T-cell (primary cell): ENCODE results near the gene NIBAN1. TPM values are rescaled to one million over a fixed set of nuclear protein-coding genes. Genes with fewer than 3 reads are reported as not detected.
"Not testable (repeated sequence)": the region's sequence is repeated elsewhere in the genome, so short reads cannot be mapped to it uniquely, and the experiment has no call there.

Experiments used
- ATAC-seq, 4 experiments: fragments of 200-7000 bp in 3 of 4; fragments of 150-1000 bp in 1 of 4; cut with Tn5 transposase; replicated peaks in 1 of 4; 1 replicate in 3 of 4; 2 replicates in 1 of 4; pipeline ENCODE4 v1.10.0; 2021; ENCODE audit warnings: moderate library complexity in 3 of 4, mild to moderate bottlenecking in 2 of 4, moderate number of reproducible peaks in 1 of 4
- CTCF ChIA-PET, 2 donors: fragments of 300-600 bp; sonication (Branson Sonifier 250); formaldehyde crosslinking; loops; one replicate each; lab custom pipeline; 2022; ENCODE audit warnings: antibody characterized with exemption in 2 of 2; lab: Charles Lee
- POLR2A ChIA-PET, 2 donors: fragments of 300-600 bp; sonication (Branson Sonifier 250); formaldehyde crosslinking; loops; one replicate each; lab custom pipeline; 2022; ENCODE audit warnings: antibody characterized with exemption in 2 of 2; lab: Charles Lee
- DNase-seq, 35 experiments: peaks; one replicate each; pipeline versions ENCODE4 v3.0.0 to v3.0.0-alpha.2; 2013 to 2023
- H3K27ac ChIP-seq: one replicate; pipeline ENCODE4 v1.5.1; 2013; ENCODE audit warnings: low read length
- H3K27me3 ChIP-seq, 2 experiments: replicated peaks in 1 of 2; 1 replicate in 1 of 2; 2 replicates in 1 of 2; pipeline versions ENCODE4 v1.6.1 to v1.7.0; 2013; ENCODE audit warnings: low read length in 1 of 2, mixed read lengths in 1 of 2; ENCODE audit not compliant: control insufficient read depth in 2 of 2, insufficient read depth in 2 of 2; ENCODE audit errors: extremely low read depth in 1 of 2
- H3K36me3 ChIP-seq, 2 donors: 1 replicate in 1 of 2; 2 replicates in 1 of 2; pipeline versions ENCODE4 v1.6.1 to v1.7.0; 2013; ENCODE audit warnings: low read length in 1 of 2; ENCODE audit not compliant: control insufficient read depth in 2 of 2, insufficient read depth in 1 of 2; ENCODE audit errors: extremely low read depth in 1 of 2
- H3K4me1 ChIP-seq, 2 experiments: 1 replicate in 1 of 2; 2 replicates in 1 of 2; pipeline versions ENCODE4 v1.6.1 to v1.7.0; 2013; ENCODE audit warnings: low read length in 2 of 2, mixed read lengths in 1 of 2; ENCODE audit not compliant: insufficient read depth in 2 of 2, control insufficient read depth in 1 of 2; ENCODE audit errors: extremely low read depth in 1 of 2
- H3K4me3 ChIP-seq, 2 donors: 1 replicate in 1 of 2; 2 replicates in 1 of 2; pipeline versions ENCODE4 v1.5.1 to v1.7.0; 2013; ENCODE audit warnings: mild to moderate bottlenecking in 2 of 2, low read length in 1 of 2, moderate library complexity in 1 of 2; ENCODE audit not compliant: control insufficient read depth in 1 of 2; ENCODE audit errors: extremely low read depth in 1 of 2
- H3K9me3 ChIP-seq: 2 replicates; pipeline ENCODE4 v1.7.0; 2013
- H3K27ac Mint-ChIP-seq, 2 donors: one replicate each; pipeline ENCODE4 v1.8.0; 2020 to 2021; ENCODE audit warnings: mild to moderate bottlenecking in 2 of 2, mixed read lengths in 2 of 2
- H3K27me3 Mint-ChIP-seq, 2 donors: one replicate each; pipeline ENCODE4 v1.8.0; 2021 to 2022; ENCODE audit warnings: mixed read lengths in 2 of 2
- H3K36me3 Mint-ChIP-seq: one replicate; pipeline ENCODE4 v1.8.0; 2021; ENCODE audit warnings: mixed read lengths
- H3K4me1 Mint-ChIP-seq, 3 donors: one replicate each; pipeline ENCODE4 v1.8.0; 2020 to 2022; ENCODE audit warnings: mixed read lengths in 3 of 3, mild to moderate bottlenecking in 1 of 3
- H3K4me3 Mint-ChIP-seq, 3 donors: one replicate each; pipeline ENCODE4 v1.8.0; 2020 to 2022; ENCODE audit warnings: mild to moderate bottlenecking in 3 of 3, mixed read lengths in 3 of 3, moderate library complexity in 3 of 3
- H3K9me3 Mint-ChIP-seq, 3 donors: one replicate each; pipeline ENCODE4 v1.8.0; 2020 to 2022; ENCODE audit warnings: mixed read lengths in 3 of 3
- WGBS: methylation state at CpG from one replicate; pipeline ENCODE4 v1.1.5; 2013; ENCODE audit warnings: missing lambda C conversion rate; ENCODE audit not compliant: insufficient coverage; 5-methylcytosine and 5-hydroxymethylcytosine counted together
- total RNA-seq, 35 experiments: library from RNA in 6 of 35; stranded (reverse) in 6 of 35; fragments of 120-200 nt in 1 of 35; gene quantifications; one replicate each; pipeline versions ENCODE4 v1.2.1 to v1.2.4 and lab custom pipeline; 2013 to 2026

NIBAN1 gene
- total RNA-seq, 5 donors from 2014 or later (not counting 1 experiment from before 2014, with no cell fraction given) = 19.9 to 53.6 (median 46.0) TPM

DNA sequence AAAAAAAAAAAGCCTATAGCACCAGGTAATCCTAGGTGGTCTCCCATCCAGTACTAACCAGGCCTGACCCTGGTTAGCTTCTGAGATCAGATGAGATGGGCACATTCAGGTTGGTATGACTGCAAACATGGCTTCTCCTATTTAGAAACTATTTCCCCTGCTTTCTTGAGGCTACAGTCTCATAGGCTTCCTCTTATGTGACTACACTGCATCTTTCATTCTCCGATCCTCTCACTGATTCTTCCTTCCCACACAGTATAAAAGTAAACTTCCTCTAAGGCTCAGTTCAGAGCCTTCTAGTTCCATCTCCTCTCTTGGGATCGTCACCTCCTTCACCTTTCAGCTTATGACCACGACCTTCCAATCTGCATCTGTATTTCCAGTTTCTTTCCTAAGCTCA, 40.6 kb upstream of the NIBAN1 start:
- no peaks in the 10 kb centered on the region for H3K4me1 Mint-ChIP-seq

DNA sequence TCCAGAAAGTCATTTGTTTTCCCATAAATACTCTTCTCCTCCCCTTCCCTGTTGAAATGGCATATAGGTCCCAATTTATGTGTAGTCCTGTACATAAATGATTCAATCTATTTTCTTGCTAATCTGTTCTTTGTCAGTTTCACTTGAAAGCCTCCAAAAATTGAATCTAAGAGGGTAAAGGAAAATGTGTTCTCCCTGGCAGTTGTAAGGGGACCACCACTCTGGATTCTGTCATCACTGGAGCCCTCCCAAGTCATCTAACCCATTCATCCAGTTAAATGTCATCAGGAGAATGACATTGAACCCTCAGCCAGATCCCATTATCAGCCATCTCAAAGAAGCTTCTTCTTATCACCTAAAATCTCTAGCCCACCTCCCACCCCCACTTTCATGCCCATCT, 36.1 kb upstream of the NIBAN1 start:
- Histone ChIP-seq H3K36me3 (no peaks in the 10 kb centered on the region), H3K4me3 (no peak overlapping the region), H3K27ac (no peak overlapping the region), H3K9me3 (no peaks in the 10 kb centered on the region), H3K27me3 (no peaks in the 10 kb centered on the region), H3K4me1 (no peaks in the 10 kb centered on the region)
- H3K27me3 Mint-ChIP-seq = peaks cover 0 to 4% of the 10 kb centered on the region in 2 donors
- ChIA-PET POLR2A (no interaction called here), CTCF (no interaction called here)
- ATAC-seq (no peak), DNase-seq (no peak)
- H3K4me3 Mint-ChIP-seq = no peak overlapping the region
- no peaks in the 10 kb centered on the region for H3K36me3 Mint-ChIP-seq
- no peaks in the 10 kb centered on the region for H3K9me3 Mint-ChIP-seq
- H3K27ac Mint-ChIP-seq = no peak overlapping the region
- H3K4me1 Mint-ChIP-seq = no peaks in the 10 kb centered on the region

More for the DNA sequence above, 40.6 kb upstream of the NIBAN1 start:
- Histone ChIP-seq H3K27me3 (no peaks in the 10 kb centered on the region), H3K36me3 (no peaks in the 10 kb centered on the region), H3K4me3 (no peak overlapping the region), H3K27ac (no peak overlapping the region), H3K9me3 (no peaks in the 10 kb centered on the region), H3K4me1 (no peaks in the 10 kb centered on the region)
- CTCF ChIA-PET = interaction anchor here in 1 of 2 donors (0.7 kb wide), 1 partner anchor 49 kb away, joined by 3 read pairs; no protein-coding TSS in a partner anchor
- H3K4me3 Mint-ChIP-seq = no peak overlapping the region
- peaks cover 9% of the 10 kb centered on the region in 2 donors for H3K27me3 Mint-ChIP-seq
- no peaks in the 10 kb centered on the region for H3K9me3 Mint-ChIP-seq
- DNase-seq = no peak
- POLR2A ChIA-PET = no interaction called here
- H3K36me3 Mint-ChIP-seq = no peaks in the 10 kb centered on the region
- no peak overlapping the region for H3K27ac Mint-ChIP-seq
- 71% methylated on average over 3 of the region's 3 CpGs for WGBS
- no peak for ATAC-seq

DNA sequence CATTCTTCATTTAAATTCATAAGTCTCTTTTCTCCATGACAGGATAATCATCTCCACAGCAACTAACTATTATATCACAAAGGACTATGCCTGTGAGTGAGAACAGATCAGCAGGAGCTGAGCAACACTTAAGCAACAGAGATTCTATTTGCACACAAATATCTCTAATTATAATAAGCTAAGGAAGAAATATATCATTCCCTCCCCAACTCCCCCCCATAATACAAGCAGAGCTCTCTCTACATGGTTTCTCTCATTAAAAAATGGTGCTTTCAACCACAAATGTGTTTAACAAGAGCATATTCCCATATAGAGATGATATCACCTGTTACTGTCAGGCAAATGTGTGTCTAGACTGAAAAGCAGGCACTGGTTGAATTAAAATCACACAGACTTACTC, 34.5 kb upstream of the NIBAN1 start:
- POLR2A ChIA-PET = interaction anchor here in 1 of 2 donors (0.6 kb wide), 1 partner anchor 95 kb away, joined by 4 read pairs; no protein-coding TSS in a partner anchor
- peaks cover 2 to 4% of the 10 kb centered on the region in 2 donors for H3K27me3 Mint-ChIP-seq
- ATAC-seq = no peak
- DNase-seq = no peak
- CTCF ChIA-PET = interaction anchor here in 1 of 2 donors (0.6 kb wide), 1 partner anchor 23 kb away, joined by 3 read pairs; no protein-coding TSS in a partner anchor
- H3K4me3 Mint-ChIP-seq = no peak overlapping the region
- H3K4me1 Mint-ChIP-seq = no peaks in the 10 kb centered on the region
- H3K27ac ChIP-seq = no peak overlapping the region
- no peaks in the 10 kb centered on the region for H3K9me3 Mint-ChIP-seq
- H3K27ac Mint-ChIP-seq = no peak overlapping the region
- H3K9me3 ChIP-seq = no peaks in the 10 kb centered on the region
- H3K4me3 ChIP-seq = no peak overlapping the region
- H3K27me3 ChIP-seq = no peaks in the 10 kb centered on the region
- H3K4me1 ChIP-seq = no peaks in the 10 kb centered on the region
- no peaks in the 10 kb centered on the region for H3K36me3 ChIP-seq
- H3K36me3 Mint-ChIP-seq = no peaks in the 10 kb centered on the region

- H3K4me3 Mint-ChIP-seq, H3K4me3 ChIP-seq, H3K27ac ChIP-seq, H3K27me3 ChIP-seq, H3K4me1 ChIP-seq, H3K9me3 ChIP-seq, H3K27ac Mint-ChIP-seq, H3K36me3 ChIP-seq, CTCF ChIA-PET, H3K36me3 Mint-ChIP-seq, POLR2A ChIA-PET, H3K9me3 Mint-ChIP-seq, DNase-seq, ATAC-seq, H3K4me1 Mint-ChIP-seq: not testable (repeated sequence)
- 92% methylated on average over 4 of the region's 26 CpGs for WGBS
- peaks cover 24 to 27% of the 10 kb centered on the region in 2 donors for H3K27me3 Mint-ChIP-seq
These were observed 27.1 kb upstream of the NIBAN1 start for GRCh38 chr1:185001312-185001880.

DNA sequence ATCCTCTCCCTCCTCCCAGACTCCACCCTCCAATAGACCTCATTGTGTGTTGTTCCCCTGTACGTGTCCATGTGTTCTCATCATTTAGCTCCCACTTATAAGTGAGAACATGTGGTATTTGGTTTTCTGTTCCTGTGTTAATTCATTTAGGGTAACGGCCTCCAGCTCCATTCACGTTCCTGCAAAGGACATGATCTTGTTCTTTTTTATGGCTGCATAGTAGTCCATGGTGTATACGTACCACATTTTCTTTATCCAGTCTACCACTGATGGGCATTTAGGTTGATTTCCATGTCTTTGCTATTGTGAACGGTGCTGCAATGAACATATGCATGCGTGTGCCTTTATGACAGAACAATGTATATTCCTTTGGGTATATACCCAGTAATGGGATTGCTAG, 25.7 kb upstream of the NIBAN1 start:
- H3K4me1 Mint-ChIP-seq, H3K4me1 ChIP-seq, H3K36me3 Mint-ChIP-seq, H3K4me3 Mint-ChIP-seq, DNase-seq, POLR2A ChIA-PET, H3K27ac Mint-ChIP-seq, CTCF ChIA-PET, ATAC-seq, H3K4me3 ChIP-seq, H3K9me3 Mint-ChIP-seq, H3K27ac ChIP-seq, H3K9me3 ChIP-seq, H3K36me3 ChIP-seq: not testable (repeated sequence)
- H3K27me3 ChIP-seq = peaks cover 0 to 12% of the 10 kb centered on the region in 2 experiments
- peaks cover 29 to 35% of the 10 kb centered on the region in 2 donors for H3K27me3 Mint-ChIP-seq
- no CpG with 5 or more reads among the region's 6 CpGs for WGBS

- no peak for DNase-seq
- Histone ChIP-seq H3K4me1 (no peaks in the 10 kb centered on the region), H3K4me3 (no peak overlapping the region), H3K9me3 (no peaks in the 10 kb centered on the region), H3K27ac (no peak overlapping the region), H3K27me3 (peaks cover 0 to 9% of the 10 kb centered on the region in 2 experiments), H3K36me3 (no peaks in the 10 kb centered on the region)
- no peak overlapping the region for H3K27ac Mint-ChIP-seq
- H3K4me3 Mint-ChIP-seq = no peak overlapping the region
- peaks cover 6 to 9% (median 6%) of the 10 kb centered on the region in 3 donors for H3K9me3 Mint-ChIP-seq
- H3K27me3 Mint-ChIP-seq = peaks cover 21 to 31% of the 10 kb centered on the region in 2 donors
- no peaks in the 10 kb centered on the region for H3K4me1 Mint-ChIP-seq
- POLR2A ChIA-PET = no interaction called here
- CTCF ChIA-PET = interaction anchor here in 1 of 2 donors (0.6 kb wide), 1 partner anchor 59 kb away, joined by 5 read pairs; no protein-coding TSS in a partner anchor
- WGBS = no CpG with 5 or more reads among the region's 1 CpG
- ATAC-seq = no peak
- H3K36me3 Mint-ChIP-seq = peaks cover 5% of the 10 kb centered on the region
These were observed 20.0 kb upstream of the NIBAN1 start for GRCh38 chr1:184994301-184994700.
